T1000 (cell line): ENCODE results near the gene LCN12.

Experiments used
- DNase-seq: peaks from one replicate; lab custom pipeline; 2025; ENCODE audit warnings: mixed read lengths; lab: John Stamatoyannopoulos, UW

The LCN12 gene, protein sequence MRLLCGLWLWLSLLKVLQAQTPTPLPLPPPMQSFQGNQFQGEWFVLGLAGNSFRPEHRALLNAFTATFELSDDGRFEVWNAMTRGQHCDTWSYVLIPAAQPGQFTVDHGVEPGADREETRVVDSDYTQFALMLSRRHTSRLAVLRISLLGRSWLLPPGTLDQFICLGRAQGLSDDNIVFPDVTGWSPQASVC

DNA sequence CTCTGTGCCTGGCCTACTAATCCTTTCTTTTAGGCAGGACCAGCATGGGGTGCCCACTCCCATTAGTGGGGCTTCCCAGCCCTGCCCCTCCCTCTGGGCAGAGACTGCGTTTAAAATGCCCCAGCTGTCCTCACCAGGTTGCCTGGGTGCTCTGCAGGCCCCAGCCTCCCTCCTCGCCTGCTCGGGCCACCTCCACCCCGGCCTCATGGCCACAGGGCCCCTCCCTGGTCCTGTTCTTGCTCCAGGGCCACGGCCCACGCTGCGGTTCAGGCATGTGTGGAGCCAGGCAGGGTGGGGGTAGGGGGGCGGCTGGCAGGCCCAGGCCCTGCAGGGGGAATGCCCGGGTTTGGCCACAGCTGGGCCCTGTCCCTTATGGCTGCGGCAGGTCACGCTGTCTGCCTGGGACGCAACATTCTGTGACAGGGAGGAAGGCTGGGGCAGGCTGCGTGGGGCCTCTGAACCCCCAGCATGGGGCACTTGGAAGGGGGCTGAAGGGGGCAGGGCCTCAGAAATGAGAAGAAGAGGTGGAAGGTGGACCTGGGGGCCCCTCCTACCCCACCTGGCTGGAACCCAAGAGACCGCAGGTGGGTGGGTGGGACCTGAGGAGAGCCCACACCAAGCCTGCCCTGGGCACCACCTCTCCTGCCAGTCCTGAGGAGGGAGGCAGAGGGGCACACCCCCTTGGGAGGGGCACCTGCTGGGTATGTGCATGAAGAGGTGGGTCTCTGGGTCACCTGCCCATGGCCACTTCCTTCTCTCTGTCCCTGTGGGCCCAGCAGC, at the start of gene LCN12:
Gene LCN12 (plus strand): TSS at position 733 of the 780 bp plus-strand sequence. CDS start 55 bp downstream, outside the sequence.
- no peak for DNase-seq

DNA sequence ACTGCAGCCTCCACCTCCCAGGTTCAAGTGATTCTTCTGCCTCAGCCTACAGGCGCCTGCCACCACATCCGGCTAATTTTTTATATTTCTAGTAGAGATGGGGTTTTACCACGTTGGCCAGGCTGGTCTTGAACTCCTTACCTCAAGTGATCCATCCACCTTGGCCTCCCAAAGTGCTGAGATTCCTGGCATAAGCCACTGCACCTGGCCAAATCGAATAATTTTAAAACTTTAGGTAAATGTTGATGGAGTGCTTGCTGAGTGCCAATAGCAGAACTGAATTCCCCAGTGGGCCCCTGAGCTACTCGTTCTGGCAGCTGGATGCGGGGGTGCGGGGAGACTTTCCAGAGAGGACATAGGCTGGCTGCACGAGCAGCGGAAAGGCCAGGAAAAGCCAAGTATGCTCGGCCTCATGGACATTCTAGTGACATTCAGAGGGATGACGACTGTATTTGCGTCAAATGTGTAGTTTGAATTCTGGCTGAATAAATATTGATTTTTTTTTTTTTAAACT, 49.0 kb upstream of the LCN12 start:
- no peak for DNase-seq

DNA sequence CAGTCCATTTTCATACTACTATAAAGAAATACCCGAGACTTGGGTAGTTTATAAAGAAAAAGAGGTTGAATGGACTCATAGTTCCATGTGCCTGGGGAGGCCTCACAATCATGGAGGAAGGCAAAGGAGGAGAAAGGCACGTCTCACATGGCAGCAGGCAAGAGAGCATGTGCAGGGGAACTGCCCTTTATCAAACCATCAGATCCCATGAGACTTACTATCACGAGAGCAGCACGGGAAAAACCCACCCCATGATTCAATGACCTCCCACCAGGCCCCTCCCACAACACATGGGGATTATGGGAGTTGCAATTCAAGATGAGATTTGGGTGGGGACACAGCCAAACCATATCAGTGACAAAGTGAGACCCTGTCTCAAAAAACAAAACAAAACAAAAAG, 45.8 kb upstream of the LCN12 start:
- no peak for DNase-seq

GRCh38 chr9:136907011-136907914, 44.8 kb upstream of the LCN12 start:
- no peak for DNase-seq

- no peak for DNase-seq
These were observed 41.7 kb upstream of the LCN12 start for GRCh38 chr9:136910197-136910900.

- DNase-seq = no peak
These were observed 41.2 kb upstream of the LCN12 start for GRCh38 chr9:136910901-136911245.

DNA sequence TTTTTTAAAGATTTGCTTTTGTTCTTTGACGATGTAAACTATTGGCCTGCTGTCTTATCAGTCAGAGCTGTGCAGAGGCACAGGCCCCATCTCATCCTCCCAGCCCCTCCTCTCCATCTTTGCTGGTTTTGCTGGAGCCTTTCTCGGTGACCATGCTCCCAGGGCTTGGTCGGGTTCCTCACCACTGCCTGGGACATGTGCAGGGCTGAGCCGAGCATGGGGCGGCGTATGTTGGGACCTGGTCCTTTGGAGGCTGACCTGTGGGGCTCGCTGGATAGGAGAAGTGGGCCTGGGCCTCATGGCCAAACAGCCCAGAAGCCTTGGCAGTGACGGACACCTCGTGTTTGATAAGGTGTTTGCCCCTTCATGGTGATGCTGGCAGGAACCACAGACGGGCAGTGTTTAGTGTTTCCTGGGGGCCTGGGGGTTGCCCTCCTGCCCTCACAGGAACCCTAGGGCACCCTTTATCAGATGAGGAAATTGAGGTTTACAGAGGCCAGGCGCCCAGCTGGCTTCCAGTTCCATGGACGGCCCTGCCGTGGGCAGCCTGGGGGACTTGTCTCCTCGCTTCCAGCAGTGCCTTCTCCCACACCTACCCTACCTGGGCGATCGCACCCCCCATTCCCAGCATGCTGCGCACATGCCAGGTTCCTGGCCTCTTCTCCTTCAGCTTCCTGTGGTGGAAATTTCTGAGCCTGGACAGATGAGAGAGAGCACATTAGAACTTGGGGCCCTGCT, 38.2 kb upstream of the LCN12 start:
- DNase-seq = no peak

- no peak for DNase-seq
These were observed 36.3 kb upstream of the LCN12 start for GRCh38 chr9:136915632-136916329.

DNA sequence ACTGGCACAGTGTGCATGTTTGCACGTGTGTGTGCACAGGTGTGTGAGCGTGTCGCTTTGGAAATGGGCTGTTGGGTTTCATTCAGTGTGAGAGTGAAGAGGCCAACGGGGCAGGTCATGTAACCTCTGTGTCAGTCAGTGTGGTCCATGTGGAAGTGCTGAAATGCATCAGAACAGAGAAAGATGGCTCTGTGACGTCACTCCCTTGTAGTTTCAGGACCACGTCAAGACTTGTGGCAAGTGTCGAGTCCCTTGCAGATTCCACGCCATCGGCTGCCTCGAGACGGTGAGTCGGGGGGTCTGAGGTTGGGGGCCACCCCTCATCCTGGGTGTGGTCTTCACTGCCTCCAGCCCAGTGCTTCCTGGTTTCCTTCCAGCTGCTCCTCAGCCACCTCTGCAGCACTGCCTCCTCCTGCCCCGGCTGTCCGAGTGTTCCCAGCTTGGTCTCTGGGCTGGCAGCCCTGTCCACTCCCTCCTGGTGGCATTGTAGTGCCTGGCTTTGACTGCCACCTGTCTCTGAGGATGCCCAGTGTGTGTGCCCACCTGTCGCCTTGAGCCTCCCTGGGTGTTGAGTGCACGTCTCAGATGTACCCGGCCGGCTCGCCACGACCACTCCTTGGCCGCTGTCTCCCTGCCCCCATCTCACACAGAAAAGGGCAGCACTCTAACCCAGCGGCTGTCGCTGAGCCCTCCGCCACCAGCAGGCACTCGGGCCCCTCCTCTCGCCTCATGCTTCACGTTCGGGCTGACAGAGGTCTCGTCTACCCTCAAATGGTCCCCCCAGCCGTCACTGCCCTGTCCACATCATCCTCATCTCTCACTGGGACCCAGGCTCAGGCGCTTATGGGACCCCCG, 35.5 kb upstream of the LCN12 start:
- DNase-seq = no peak

- no peak for DNase-seq
These were observed 34.2 kb upstream of the LCN12 start for GRCh38 chr9:136917902-136918301.

GRCh38 chr9:136920069-136920468, 32.0 kb upstream of the LCN12 start:
- no peak for DNase-seq

- no peak for DNase-seq
These were observed 31.3 kb upstream of the LCN12 start for GRCh38 chr9:136920734-136921231.

DNA sequence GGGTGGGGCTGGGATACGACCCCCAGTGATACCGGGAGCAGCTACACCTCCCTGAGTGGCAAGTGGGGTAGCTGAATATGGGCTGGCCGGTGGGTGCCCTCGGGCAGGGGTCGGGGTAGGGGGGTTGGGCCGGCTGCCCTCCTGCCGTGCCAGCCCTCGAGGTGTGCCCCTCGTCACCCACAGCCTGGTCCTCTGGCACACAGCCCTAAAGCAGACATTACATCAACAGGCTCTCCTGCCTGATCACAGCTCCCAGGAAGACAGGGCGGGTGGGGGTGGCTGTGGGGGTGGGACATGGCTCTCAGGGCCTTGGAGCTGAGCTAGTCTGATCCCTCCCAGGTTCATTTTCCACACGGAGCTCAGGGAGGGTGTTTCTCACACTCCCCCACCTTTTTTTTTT, 30.8 kb upstream of the LCN12 start:
- DNase-seq = no peak

GRCh38 chr9:136921718-136922117, 30.4 kb upstream of the LCN12 start:
- no peak for DNase-seq

- no peak for DNase-seq
These were observed 29.5 kb upstream of the LCN12 start for GRCh38 chr9:136922540-136922939.

DNA sequence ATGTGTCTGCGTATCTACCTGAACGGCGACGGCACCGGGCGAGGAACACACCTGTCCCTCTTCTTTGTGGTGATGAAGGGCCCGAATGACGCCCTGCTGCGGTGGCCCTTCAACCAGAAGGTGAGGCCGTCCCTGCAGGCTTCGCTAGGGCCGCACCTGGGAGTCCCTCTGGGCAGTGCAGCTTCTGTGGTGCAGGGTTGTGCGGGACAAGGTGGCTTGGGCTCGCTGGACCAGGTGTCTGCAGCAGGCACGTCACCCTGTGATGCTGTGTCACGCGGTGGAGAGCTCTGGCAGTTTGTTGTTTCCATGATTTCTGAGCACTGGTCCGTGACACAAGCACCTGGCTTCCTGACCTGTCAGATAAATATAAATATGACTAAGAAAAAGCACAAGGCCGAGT, 28.2 kb upstream of the LCN12 start:
- DNase-seq = no peak

- no peak for DNase-seq
These were observed 26.5 kb upstream of the LCN12 start for GRCh38 chr9:136925414-136926153.

GRCh38 chr9:136926154-136926704, 25.8 kb upstream of the LCN12 start:
- DNase-seq = no peak
